Erythroblast (primary cell): ENCODE measurements around the gene TGM2.

Experiments used
- GATA1 ChIP-seq: IDR thresholded peaks from 2 replicates; pipeline ENCODE4 v1.6.1; 2011; ENCODE audit warnings: low read depth, mild to moderate bottlenecking, control low read depth, low read length, moderate library complexity
- POLR2A ChIP-seq: IDR thresholded peaks from 2 replicates; pipeline ENCODE4 v1.6.1; 2011; ENCODE audit warnings: mild to moderate bottlenecking, low read length

DNA sequence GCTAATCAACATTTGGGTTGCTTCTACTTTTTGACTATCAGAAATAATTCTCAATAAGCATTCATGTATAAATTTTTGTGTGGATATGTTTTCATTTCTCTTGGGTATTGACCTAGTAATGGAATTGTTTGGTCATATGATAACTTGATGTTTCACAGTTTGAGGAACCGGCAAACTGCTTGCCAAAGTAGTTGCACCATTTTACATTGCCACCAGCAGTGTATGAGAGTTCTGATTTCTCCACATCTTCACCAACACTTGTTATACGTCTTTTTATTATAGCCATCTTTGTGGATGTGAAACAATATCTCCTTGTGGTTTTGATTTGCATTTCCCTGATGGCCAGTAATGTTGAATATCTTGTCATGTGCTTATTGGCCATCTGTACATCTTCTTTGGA is 42.6 kb upstream of the TGM2 start:
- TF ChIP-seq POLR2A (no peak), GATA1 (no peak)
